Breast epithelium (tissue), 3 donors: ENCODE data around the gene P2RY14.

Source experiments
- CTCF ChIP-seq, 3 donors: fragments of 450-650 bp; IDR thresholded peaks; one replicate each; pipeline ENCODE4 v1.5.1; 2016 to 2017; ENCODE audit warnings: antibody characterized with exemption in 3 of 3, mild to moderate bottlenecking in 3 of 3, moderate library complexity in 3 of 3
- POLR2AphosphoS5 ChIP-seq, 3 donors: sonication (generic); formaldehyde crosslinking; IDR thresholded peaks; one replicate each; pipeline ENCODE4 v1.6.1; 2017; ENCODE audit warnings: antibody characterized with exemption in 3 of 3

GRCh38 chr3:151293127-151293526 lies 14.8 kb upstream of the P2RY14 start:
- TF ChIP-seq CTCF (IDR thresholded peaks at IDR 0.05): no peak
- no peak for TF ChIP-seq POLR2AphosphoS5 (IDR thresholded peaks at IDR 0.05)
